Measurements from ENCODE around the gene OSBPL5.
"Not testable (repeated sequence)": the region's sequence is repeated elsewhere in the genome, so short reads cannot be mapped to it uniquely, and the experiment has no call there.

OSBPL5 gene

GRCh38 chr11:3178349-3178748 lies 13.2 kb upstream of the OSBPL5 start:
- H3K36me3 ChIP-seq (ENCODE audit: insufficient read depth, low read length), result no peaks in the 10 kb centered on the region
- H3K4me1 ChIP-seq (ENCODE audit: insufficient read depth, low read length), result no peaks in the 10 kb centered on the region
- peaks cover 8% of the 10 kb centered on the region for H3K9me3 ChIP-seq (ENCODE audit: control insufficient read depth, insufficient read depth, low read length)
- no peak overlapping the region for H3K9ac ChIP-seq (ENCODE audit: low read depth, low read length)

GRCh38 chr11:3177931-3178330 lies 12.8 kb upstream of the OSBPL5 start:
- H3K9me3 ChIP-seq (ENCODE audit: control insufficient read depth, insufficient read depth, low read length), result peaks cover 8% of the 10 kb centered on the region
- H3K9ac ChIP-seq (ENCODE audit: low read depth, low read length), result no peak overlapping the region
- no peaks in the 10 kb centered on the region for H3K4me1 ChIP-seq (ENCODE audit: insufficient read depth, low read length)
- H3K36me3 ChIP-seq (ENCODE audit: insufficient read depth, low read length), result no peaks in the 10 kb centered on the region

- no peaks in the 10 kb centered on the region for H3K36me3 ChIP-seq (ENCODE audit: insufficient read depth, low read length)
- no peaks in the 10 kb centered on the region for H3K4me1 ChIP-seq (ENCODE audit: insufficient read depth, low read length)
- peaks cover 8% of the 10 kb centered on the region for H3K9me3 ChIP-seq (ENCODE audit: control insufficient read depth, insufficient read depth, low read length)
- no peak overlapping the region for H3K9ac ChIP-seq (ENCODE audit: low read depth, low read length)
Observed at GRCh38 chr11:3176487-3176886, 11.4 kb upstream of the OSBPL5 start.

- no peak overlapping the region for H3K9ac ChIP-seq (ENCODE audit: low read depth, low read length)
- no peaks in the 10 kb centered on the region for H3K36me3 ChIP-seq (ENCODE audit: insufficient read depth, low read length)
- H3K9me3 ChIP-seq (ENCODE audit: control insufficient read depth, insufficient read depth, low read length), result peaks cover 8% of the 10 kb centered on the region
- no peaks in the 10 kb centered on the region for H3K4me1 ChIP-seq (ENCODE audit: insufficient read depth, low read length)
Observed at GRCh38 chr11:3175194-3175593, 10.1 kb upstream of the OSBPL5 start.

GRCh38 chr11:3174387-3174786 lies 9.3 kb upstream of the OSBPL5 start:
- Histone ChIP-seq H3K9ac (ENCODE audit: low read depth, low read length) (no peak overlapping the region), H3K9me3 (ENCODE audit: control insufficient read depth, insufficient read depth, low read length) (peaks cover 8% of the 10 kb centered on the region), H3K36me3 (ENCODE audit: insufficient read depth, low read length) (no peaks in the 10 kb centered on the region), H3K4me1 (ENCODE audit: insufficient read depth, low read length) (peaks cover 6% of the 10 kb centered on the region; the same call in 1 of the 2 replicates)

GRCh38 chr11:3173795-3174194 lies 8.7 kb upstream of the OSBPL5 start:
- no peak overlapping the region for H3K9ac ChIP-seq (ENCODE audit: low read depth, low read length)
- peaks cover 8% of the 10 kb centered on the region for H3K9me3 ChIP-seq (ENCODE audit: control insufficient read depth, insufficient read depth, low read length)
- no peaks in the 10 kb centered on the region for H3K36me3 ChIP-seq (ENCODE audit: insufficient read depth, low read length)
- H3K4me1 ChIP-seq (ENCODE audit: insufficient read depth, low read length), result peaks cover 6% of the 10 kb centered on the region; the same call in 1 of the 2 replicates

- Histone ChIP-seq H3K9me3 (ENCODE audit: control insufficient read depth, insufficient read depth, low read length) (peaks cover 8% of the 10 kb centered on the region), H3K36me3 (ENCODE audit: insufficient read depth, low read length) (no peaks in the 10 kb centered on the region), H3K4me1 (ENCODE audit: insufficient read depth, low read length) (peaks cover 6% of the 10 kb centered on the region; the same call in 1 of the 2 replicates), H3K9ac (ENCODE audit: low read depth, low read length) (no peak overlapping the region)
Observed at GRCh38 chr11:3171931-3172560, 6.9 kb upstream of the OSBPL5 start.

GRCh38 chr11:3170756-3171650 lies 5.9 kb upstream of the OSBPL5 start:
- Histone ChIP-seq H3K4me1 (ENCODE audit: insufficient read depth, low read length) (peaks cover 13% of the 10 kb centered on the region; the same call in 1 of the 2 replicates), H3K36me3 (ENCODE audit: insufficient read depth, low read length) (no peaks in the 10 kb centered on the region), H3K9ac (ENCODE audit: low read depth, low read length) (no peak overlapping the region), H3K9me3 (ENCODE audit: control insufficient read depth, insufficient read depth, low read length) (no peaks in the 10 kb centered on the region)

- Histone ChIP-seq H3K4me1 (ENCODE audit: insufficient read depth, low read length) (peaks cover 18% of the 10 kb centered on the region; the same call in 1 of the 2 replicates), H3K36me3 (ENCODE audit: insufficient read depth, low read length) (no peaks in the 10 kb centered on the region), H3K9me3 (ENCODE audit: control insufficient read depth, insufficient read depth, low read length) (no peaks in the 10 kb centered on the region), H3K9ac (ENCODE audit: low read depth, low read length) (no peak overlapping the region)
Observed at GRCh38 chr11:3170044-3170755, 5.1 kb upstream of the OSBPL5 start.

GRCh38 chr11:3169255-3170043 lies 4.3 kb upstream of the OSBPL5 start:
- Histone ChIP-seq H3K9me3 (ENCODE audit: control insufficient read depth, insufficient read depth, low read length) (no peaks in the 10 kb centered on the region), H3K9ac (ENCODE audit: low read depth, low read length) (0 out of 2 replicates have a peak overlapping the region, but pooled peaks have one; percentile 15), H3K36me3 (ENCODE audit: insufficient read depth, low read length) (no peaks in the 10 kb centered on the region), H3K4me1 (ENCODE audit: insufficient read depth, low read length) (peaks cover 18% of the 10 kb centered on the region; the same call in 1 of the 2 replicates)

GRCh38 chr11:3168742-3169254 lies 3.7 kb upstream of the OSBPL5 start:
- not testable (repeated sequence) for H3K9me3 ChIP-seq (ENCODE audit: control insufficient read depth, insufficient read depth, low read length); H3K36me3 ChIP-seq (ENCODE audit: insufficient read depth, low read length); H3K9ac ChIP-seq (ENCODE audit: low read depth, low read length)
- peaks cover 20% of the 10 kb centered on the region; the same call in 1 of the 2 replicates for H3K4me1 ChIP-seq (ENCODE audit: insufficient read depth, low read length)

- H3K9me3 ChIP-seq (ENCODE audit: control insufficient read depth, insufficient read depth, low read length), result no peaks in the 10 kb centered on the region
- H3K4me1 ChIP-seq (ENCODE audit: insufficient read depth, low read length), result peaks cover 28% of the 10 kb centered on the region; the same call in 1 of the 2 replicates
- H3K9ac ChIP-seq (ENCODE audit: low read depth, low read length), result no peak overlapping the region
- no peaks in the 10 kb centered on the region for H3K36me3 ChIP-seq (ENCODE audit: insufficient read depth, low read length)
Observed at GRCh38 chr11:3167143-3168119, 2.3 kb upstream of the OSBPL5 start.

Measured in ES-I3 (cell line).